SH-SY5Y (cell line): ENCODE data around the gene MYO18B.

Source experiments
- GATA2 ChIP-seq: IDR thresholded peaks from 2 replicates; pipeline ENCODE4 v1.6.1; 2011; ENCODE audit warnings: mild to moderate bottlenecking, low read depth, low read length
- GATA3 ChIP-seq: IDR thresholded peaks from 2 replicates; pipeline ENCODE4 v1.6.1; 2011; ENCODE audit warnings: low read depth, mild to moderate bottlenecking, low read length, moderate library complexity

DNA sequence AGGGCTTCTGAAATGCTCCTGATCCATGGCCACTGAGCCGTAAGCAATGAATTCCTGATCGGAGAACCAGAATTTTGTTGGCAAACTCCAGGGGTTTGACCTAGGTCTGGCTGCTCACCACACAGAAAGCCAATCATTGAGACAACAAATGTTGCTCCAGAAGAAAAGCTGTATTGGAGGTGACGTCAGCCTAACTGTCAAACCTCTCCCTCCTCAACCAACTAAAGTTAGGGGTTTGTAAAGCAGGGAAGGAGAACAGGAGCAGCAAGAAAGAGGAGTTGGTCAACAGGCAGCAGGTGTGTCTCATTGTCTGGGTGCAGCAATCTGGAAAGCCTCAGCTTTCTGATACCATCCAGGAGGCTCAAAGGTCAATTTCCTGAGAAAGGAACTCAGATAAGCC lies 293.5 kb downstream of the MYO18B start:
- TF ChIP-seq GATA2 (no peak), GATA3 (no peak)
